Thymus (tissue), 11 donors: Measurements from ENCODE around the gene JAK1. TPM values are rescaled to one million over a fixed set of nuclear protein-coding genes. Genes with fewer than 3 reads are reported as not detected.

Experiments used
- DNase-seq, 9 donors: peaks; one replicate each; pipeline ENCODE4 v3.0.0-alpha.2; 2013; ENCODE audit warnings: low spot score in 9 of 9, low read depth in 6 of 9, missing footprints in 1 of 9
- H3K27ac ChIP-seq, 2 donors: one replicate each; pipeline ENCODE4 v1.5.1; 2013; ENCODE audit warnings: control low read depth in 1 of 2, low read depth in 1 of 2, low read length in 1 of 2, mild to moderate bottlenecking in 1 of 2, moderate library complexity in 1 of 2
- H3K27me3 ChIP-seq, 2 donors: one replicate each; pipeline ENCODE4 v1.5.1; 2013; ENCODE audit warnings: low read length in 1 of 2; ENCODE audit not compliant: control insufficient read depth in 2 of 2, insufficient read depth in 1 of 2
- H3K36me3 ChIP-seq, 2 donors: one replicate each; pipeline ENCODE4 v1.5.1; 2013; ENCODE audit warnings: low read length in 1 of 2, mild to moderate bottlenecking in 1 of 2, moderate library complexity in 1 of 2; ENCODE audit not compliant: control insufficient read depth in 2 of 2, insufficient read depth in 2 of 2
- H3K4me1 ChIP-seq, 2 donors: one replicate each; pipeline ENCODE4 v1.5.1; 2013; ENCODE audit warnings: low read length in 2 of 2; ENCODE audit not compliant: control insufficient read depth in 2 of 2, insufficient read depth in 2 of 2
- H3K4me3 ChIP-seq, 2 donors: one replicate each; pipeline ENCODE4 v1.5.1; 2013; ENCODE audit warnings: low read length in 2 of 2, control low read depth in 1 of 2, mild to moderate bottlenecking in 1 of 2
- H3K9me3 ChIP-seq, 2 donors: one replicate each; pipeline ENCODE4 v1.5.1; 2013; ENCODE audit warnings: low read length in 1 of 2, mild to moderate bottlenecking in 1 of 2; ENCODE audit not compliant: control insufficient read depth in 2 of 2, insufficient read depth in 1 of 2
- whole genome bisulfite sequencing: extraction: QIAGEN DNeasy Blood & Tissue Kit; methylation state at CpG from one replicate; pipeline ENCODE4 v1.1.7; 2013; 5-methylcytosine and 5-hydroxymethylcytosine counted together
- polyA plus RNA-seq: library from polyadenylated mRNA; stranded (reverse); fragments of 200-250 nt; gene quantifications from one replicate; pipeline ENCODE4 v1.2.3, GENCODE V29; 2013
- total RNA-seq: library from RNA; stranded (reverse); fragments of 120-200 nt; gene quantifications from one replicate; pipeline ENCODE4 v1.2.4, GENCODE V29; 2013
- donor health status: healthy.

The JAK1 gene
- total and polyA plus RNA-seq, 2 donors = 97.4 to 101 TPM

GRCh38 chr1:64798872-64799271, 167.5 kb downstream of the JAK1 start:
- no peaks in the 10 kb centered on the region for H3K9me3 ChIP-seq
- no peak for DNase-seq
- no peak overlapping the region for H3K27ac ChIP-seq
- H3K4me3 ChIP-seq = no peak overlapping the region
- no peaks in the 10 kb centered on the region for H3K27me3 ChIP-seq
- H3K36me3 ChIP-seq = no peaks in the 10 kb centered on the region
- H3K4me1 ChIP-seq = no peaks in the 10 kb centered on the region

- H3K27me3 ChIP-seq = no peaks in the 10 kb centered on the region
- no peak for DNase-seq
- peaks cover 0 to 3% of the 10 kb centered on the region in 2 donors for H3K9me3 ChIP-seq
- H3K4me1 ChIP-seq = no peaks in the 10 kb centered on the region
- WGBS = 97% methylated on average over 2 of the region's 2 CpGs
- H3K36me3 ChIP-seq = no peaks in the 10 kb centered on the region
- no peak overlapping the region for H3K4me3 ChIP-seq
- no peak overlapping the region for H3K27ac ChIP-seq
Measured at GRCh38 chr1:64790832-64791487, 175.4 kb downstream of the JAK1 start.

Other genes with a start within 250 kb of the JAK1 start
- 10.8 TPM for gene RAVER2, start 221.5 kb downstream of the JAK1 start, total RNA-seq
- 6.3 TPM for gene RAVER2, start 221.5 kb downstream of the JAK1 start, polyA plus RNA-seq
- 5.9 TPM for gene AK4, start 181.7 kb upstream of the JAK1 start, total RNA-seq
- gene AK4, start 181.7 kb upstream of the JAK1 start, polyA plus RNA-seq = 11.5 TPM